H1 (cell line): ENCODE data around the gene UAP1. TPM values are rescaled to one million over a fixed set of nuclear protein-coding genes. Genes with fewer than 3 reads are reported as not detected.

Source experiments
- BRCA1 ChIP-seq: IDR thresholded peaks from 2 replicates; pipeline ENCODE4 v1.6.1; 2012; ENCODE audit warnings: low read depth, low read length, improper control_type of control experiment
- CHD7 ChIP-seq: fragments of 300-600 bp; sonication (generic); IDR thresholded peaks from 2 replicates; pipeline ENCODE4 v1.7.1; 2012; ENCODE audit warnings: low read length, moderate library complexity, mild to moderate bottlenecking, inconsistent platforms; ENCODE audit not compliant: insufficient replicate concordance
- EZH2 ChIP-seq: fragments of 200-600 bp; sonication (generic); IDR thresholded peaks from 2 replicates; pipeline ENCODE4 v1.7.1; 2012; ENCODE audit warnings: low read depth, mild to moderate bottlenecking, moderate library complexity, low read length, inconsistent platforms; ENCODE audit not compliant: severe bottlenecking
- GABPA ChIP-seq: IDR thresholded peaks from 2 replicates; pipeline ENCODE4 v1.6.1; 2011; ENCODE audit warnings: mild to moderate bottlenecking, low read length, moderate library complexity, borderline replicate concordance; ENCODE audit not compliant: insufficient read depth
- KDM4A ChIP-seq: IDR thresholded peaks from one replicate; pipeline ENCODE4 v1.7.1; 2012; ENCODE audit warnings: low read depth, mild to moderate bottlenecking, moderate library complexity, low read length, inconsistent platforms; ENCODE audit not compliant: severe bottlenecking
- SP2 ChIP-seq: IDR thresholded peaks from 2 replicates; pipeline ENCODE4 v1.6.1; 2012; ENCODE audit warnings: mild to moderate bottlenecking, low read length, inconsistent platforms
- TBP ChIP-seq: IDR thresholded peaks from 2 replicates; pipeline ENCODE4 v1.6.1; 2011; ENCODE audit warnings: low read depth, low read length, improper control_type of control experiment
- polyA plus RNA-seq, 7 experiments: library from polyadenylated mRNA; depleted of rRNA in 3 of 7; stranded (reverse) in 5 of 7; unstranded in 2 of 7; fragments of >200 nt in 5 of 7; fragments of 200-250 nt in 2 of 7; gene quantifications; 1 replicate in 5 of 7; 2 replicates in 1 of 7; 4 replicates in 1 of 7; pipeline versions ENCODE4 v1.2.1 to v1.2.3, GENCODE V29; 2011 to 2013; ENCODE audit warnings: missing spikeins in 2 of 7, mixed read lengths in 2 of 7
- total RNA-seq: library from RNA; stranded (reverse); fragmentation: NEBNext Ultra II Directional; extraction: Animal tissue kit (Norgen Biotek cat#: 25700); gene quantifications from 2 replicates; pipeline ENCODE4 v1.2.1, GENCODE V29; 2021

Gene UAP1
- total and polyA plus RNA-seq, 2 of the 8 experiments (the other 6 are each of a cell fraction or from before 2014, with no cell fraction given) = 9.4 to 32.9 TPM

- no peak for TF ChIP-seq EZH2
- no peak for TF ChIP-seq SP2
- no peak for TF ChIP-seq TBP
- TF ChIP-seq CHD7 = no peak
- no peak for TF ChIP-seq KDM4A
- TF ChIP-seq GABPA = no peak
- TF ChIP-seq BRCA1 = no peak
These were observed 16.7 kb downstream of the UAP1 start (continued) for GRCh38 chr1:162578071-162578700.
